Lower leg skin (tissue), 3 donors: ENCODE data around the gene DIMT1.

Experiments
- POLR2A ChIP-seq, 2 donors: fragments of 450-650 bp; IDR thresholded peaks; one replicate each; pipeline ENCODE4 v1.6.1; 2016 to 2017; ENCODE audit warnings: antibody characterized with exemption in 2 of 2, mild to moderate bottlenecking in 1 of 2, moderate library complexity in 1 of 2
- TF ChIP-seq, protein P1 (sequence below), 3 donors: fragments of 450-650 bp; IDR thresholded peaks; one replicate each; pipeline ENCODE4 v1.5.1; 2016; ENCODE audit warnings: antibody characterized with exemption in 3 of 3, mild to moderate bottlenecking in 3 of 3, moderate library complexity in 2 of 3

GRCh38 chr5:62432621-62433064 is 28.9 kb upstream of the DIMT1 start:
- TF ChIP-seq, protein P1, sequence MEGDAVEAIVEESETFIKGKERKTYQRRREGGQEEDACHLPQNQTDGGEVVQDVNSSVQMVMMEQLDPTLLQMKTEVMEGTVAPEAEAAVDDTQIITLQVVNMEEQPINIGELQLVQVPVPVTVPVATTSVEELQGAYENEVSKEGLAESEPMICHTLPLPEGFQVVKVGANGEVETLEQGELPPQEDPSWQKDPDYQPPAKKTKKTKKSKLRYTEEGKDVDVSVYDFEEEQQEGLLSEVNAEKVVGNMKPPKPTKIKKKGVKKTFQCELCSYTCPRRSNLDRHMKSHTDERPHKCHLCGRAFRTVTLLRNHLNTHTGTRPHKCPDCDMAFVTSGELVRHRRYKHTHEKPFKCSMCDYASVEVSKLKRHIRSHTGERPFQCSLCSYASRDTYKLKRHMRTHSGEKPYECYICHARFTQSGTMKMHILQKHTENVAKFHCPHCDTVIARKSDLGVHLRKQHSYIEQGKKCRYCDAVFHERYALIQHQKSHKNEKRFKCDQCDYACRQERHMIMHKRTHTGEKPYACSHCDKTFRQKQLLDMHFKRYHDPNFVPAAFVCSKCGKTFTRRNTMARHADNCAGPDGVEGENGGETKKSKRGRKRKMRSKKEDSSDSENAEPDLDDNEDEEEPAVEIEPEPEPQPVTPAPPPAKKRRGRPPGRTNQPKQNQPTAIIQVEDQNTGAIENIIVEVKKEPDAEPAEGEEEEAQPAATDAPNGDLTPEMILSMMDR (IDR thresholded peaks at IDR 0.05), result no peak
- TF ChIP-seq POLR2A (IDR thresholded peaks at IDR 0.05), result no peak
